ENCODE measurements around the gene CLN3. TPM values are rescaled to one million over a fixed set of nuclear protein-coding genes. Genes with fewer than 3 reads are reported as not detected.

Gene CLN3
- total and polyA plus RNA-seq, 9 of the 15 experiments (the other 6 are each of a cell fraction or from before 2014, with no cell fraction given): 2.5 to 27.1 (median 11.6) TPM

DNA sequence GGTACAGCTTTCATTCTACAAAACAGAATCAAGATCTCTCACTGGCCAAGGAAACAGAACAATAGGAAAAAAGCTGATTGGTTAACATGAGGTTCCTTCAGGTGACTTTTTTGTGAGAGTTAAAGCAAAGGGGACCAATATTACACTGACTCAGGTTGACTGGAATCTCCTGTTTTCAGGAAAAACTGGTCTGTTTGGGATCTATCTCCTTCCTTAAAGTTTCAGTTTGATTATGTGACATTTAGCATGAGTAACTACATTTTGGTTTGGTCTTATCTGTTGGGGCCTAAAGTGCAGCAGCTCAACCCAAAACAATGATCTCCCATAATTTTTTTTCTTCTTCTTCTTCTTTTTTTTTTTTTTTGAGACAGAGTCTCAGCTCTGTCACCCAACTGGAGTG is 37.2 kb upstream of the CLN3 start:
- in situ Hi-C loops (cut with MboI): loop anchor here (25.0 kb wide), 2 partner anchors 183 to 958 kb away; partner anchors contain the start of gene EIF3C
- Histone ChIP-seq H3K27me3 (ENCODE audit: control insufficient read depth in 2 of 2, insufficient read depth in 2 of 2, low read length in 2 of 2) (no peaks in the 10 kb centered on the region), H3K79me2 (ENCODE audit: control insufficient read depth, insufficient read depth, low read length) (no peaks in the 10 kb centered on the region), H3K9me3 (replicated peaks; ENCODE audit: control insufficient read depth, insufficient read depth, low read depth, low read length) (no peaks in the 10 kb centered on the region), H3K4me3 (no peak overlapping the region), H3K9ac (ENCODE audit: insufficient read depth in 1 of 2, low read depth in 2 of 2, low read length in 2 of 2) (no peak overlapping the region), H3K36me3 (ENCODE audit: control insufficient read depth, insufficient read depth, low read length) (no peaks in the 10 kb centered on the region), H3K4me1 (replicated peaks in 1 of 2; ENCODE audit: control insufficient read depth in 2 of 2, insufficient read depth in 2 of 2, low read length in 2 of 2) (peaks cover 5 to 16% of the 10 kb centered on the region in 2 experiments; a peak in 3 of 5 replicates), H3K9me1 (ENCODE audit: control insufficient read depth, insufficient read depth, low read length) (no peaks in the 10 kb centered on the region), H3K27ac (ENCODE audit: extremely low read depth, low read depth, low read length) (no peak overlapping the region), H2AFZ (ENCODE audit: low read depth, low read length) (peak overlapping the region; percentile 51; the same call in 1 of the 2 replicates), H3K4me2 (ENCODE audit: insufficient read depth, low read length) (no peak overlapping the region), H4K20me1 (replicated peaks; ENCODE audit: control insufficient read depth, insufficient read depth, low read length) (no peaks in the 10 kb centered on the region)
- intact Hi-C loops (cut with micrococcal nuclease): loop anchor here (10.0 kb wide), 1 partner anchor 254 kb away; no protein-coding TSS in a partner anchor
- FAIRE-seq: no peak
- no peak for ATAC-seq
- POLR2A ChIA-PET: no interaction called here
- BruUV-seq (replicated peaks): no TSS peak
- no peak for DNase-seq (ENCODE audit: extremely low read depth in 1 of 4, low spot score in 3 of 4)
- CTCF ChIA-PET (ENCODE audit: low intra/inter-chr PET ratio): no interaction called here
- TF ChIP-seq ERF (CRISPR knock-in tag; IDR thresholded peaks at IDR 0.05) (no peak), STAG1 (CRISPR knock-in tag; IDR thresholded peaks at IDR 0.05; ENCODE audit: borderline replicate concordance) (no peak), NR4A1 (CRISPR knock-in tag; IDR thresholded peaks at IDR 0.05) (no peak), NR4A1 (tag; IDR thresholded peaks at IDR 0.05) (0 out of 2 replicates have a peak, but pooled peaks have one; percentile 30), MTA3 (IDR thresholded peaks at IDR 0.05; ENCODE audit: borderline replicate concordance) (no peak), GTF2E2 (tag; IDR thresholded peaks at IDR 0.05) (no peak), BHLHE40 (IDR thresholded peaks at IDR 0.05; ENCODE audit: low read length) (no peak), RB1 (IDR thresholded peaks at IDR 0.05; ENCODE audit: low read depth) (no peak)
- TF ChIP-seq, protein P1, sequence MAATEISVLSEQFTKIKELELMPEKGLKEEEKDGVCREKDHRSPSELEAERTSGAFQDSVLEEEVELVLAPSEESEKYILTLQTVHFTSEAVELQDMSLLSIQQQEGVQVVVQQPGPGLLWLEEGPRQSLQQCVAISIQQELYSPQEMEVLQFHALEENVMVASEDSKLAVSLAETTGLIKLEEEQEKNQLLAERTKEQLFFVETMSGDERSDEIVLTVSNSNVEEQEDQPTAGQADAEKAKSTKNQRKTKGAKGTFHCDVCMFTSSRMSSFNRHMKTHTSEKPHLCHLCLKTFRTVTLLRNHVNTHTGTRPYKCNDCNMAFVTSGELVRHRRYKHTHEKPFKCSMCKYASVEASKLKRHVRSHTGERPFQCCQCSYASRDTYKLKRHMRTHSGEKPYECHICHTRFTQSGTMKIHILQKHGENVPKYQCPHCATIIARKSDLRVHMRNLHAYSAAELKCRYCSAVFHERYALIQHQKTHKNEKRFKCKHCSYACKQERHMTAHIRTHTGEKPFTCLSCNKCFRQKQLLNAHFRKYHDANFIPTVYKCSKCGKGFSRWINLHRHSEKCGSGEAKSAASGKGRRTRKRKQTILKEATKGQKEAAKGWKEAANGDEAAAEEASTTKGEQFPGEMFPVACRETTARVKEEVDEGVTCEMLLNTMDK (IDR thresholded peaks at IDR 0.05; ENCODE audit: borderline replicate concordance, insufficient read depth, low read depth, low read length, poor library complexity, severe bottlenecking): no peak
- TF ChIP-seq, protein P2, sequence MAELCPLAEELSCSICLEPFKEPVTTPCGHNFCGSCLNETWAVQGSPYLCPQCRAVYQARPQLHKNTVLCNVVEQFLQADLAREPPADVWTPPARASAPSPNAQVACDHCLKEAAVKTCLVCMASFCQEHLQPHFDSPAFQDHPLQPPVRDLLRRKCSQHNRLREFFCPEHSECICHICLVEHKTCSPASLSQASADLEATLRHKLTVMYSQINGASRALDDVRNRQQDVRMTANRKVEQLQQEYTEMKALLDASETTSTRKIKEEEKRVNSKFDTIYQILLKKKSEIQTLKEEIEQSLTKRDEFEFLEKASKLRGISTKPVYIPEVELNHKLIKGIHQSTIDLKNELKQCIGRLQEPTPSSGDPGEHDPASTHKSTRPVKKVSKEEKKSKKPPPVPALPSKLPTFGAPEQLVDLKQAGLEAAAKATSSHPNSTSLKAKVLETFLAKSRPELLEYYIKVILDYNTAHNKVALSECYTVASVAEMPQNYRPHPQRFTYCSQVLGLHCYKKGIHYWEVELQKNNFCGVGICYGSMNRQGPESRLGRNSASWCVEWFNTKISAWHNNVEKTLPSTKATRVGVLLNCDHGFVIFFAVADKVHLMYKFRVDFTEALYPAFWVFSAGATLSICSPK (IDR thresholded peaks at IDR 0.05; ENCODE audit: borderline replicate concordance): no peak
- TF ChIP-seq, protein P3, sequence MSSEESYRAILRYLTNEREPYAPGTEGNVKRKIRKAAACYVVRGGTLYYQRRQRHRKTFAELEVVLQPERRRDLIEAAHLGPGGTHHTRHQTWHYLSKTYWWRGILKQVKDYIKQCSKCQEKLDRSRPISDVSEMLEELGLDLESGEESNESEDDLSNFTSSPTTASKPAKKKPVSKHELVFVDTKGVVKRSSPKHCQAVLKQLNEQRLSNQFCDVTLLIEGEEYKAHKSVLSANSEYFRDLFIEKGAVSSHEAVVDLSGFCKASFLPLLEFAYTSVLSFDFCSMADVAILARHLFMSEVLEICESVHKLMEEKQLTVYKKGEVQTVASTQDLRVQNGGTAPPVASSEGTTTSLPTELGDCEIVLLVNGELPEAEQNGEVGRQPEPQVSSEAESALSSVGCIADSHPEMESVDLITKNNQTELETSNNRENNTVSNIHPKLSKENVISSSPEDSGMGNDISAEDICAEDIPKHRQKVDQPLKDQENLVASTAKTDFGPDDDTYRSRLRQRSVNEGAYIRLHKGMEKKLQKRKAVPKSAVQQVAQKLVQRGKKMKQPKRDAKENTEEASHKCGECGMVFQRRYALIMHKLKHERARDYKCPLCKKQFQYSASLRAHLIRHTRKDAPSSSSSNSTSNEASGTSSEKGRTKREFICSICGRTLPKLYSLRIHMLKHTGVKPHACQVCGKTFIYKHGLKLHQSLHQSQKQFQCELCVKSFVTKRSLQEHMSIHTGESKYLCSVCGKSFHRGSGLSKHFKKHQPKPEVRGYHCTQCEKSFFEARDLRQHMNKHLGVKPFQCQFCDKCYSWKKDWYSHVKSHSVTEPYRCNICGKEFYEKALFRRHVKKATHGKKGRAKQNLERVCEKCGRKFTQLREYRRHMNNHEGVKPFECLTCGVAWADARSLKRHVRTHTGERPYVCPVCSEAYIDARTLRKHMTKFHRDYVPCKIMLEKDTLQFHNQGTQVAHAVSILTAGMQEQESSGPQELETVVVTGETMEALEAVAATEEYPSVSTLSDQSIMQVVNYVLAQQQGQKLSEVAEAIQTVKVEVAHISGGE (CRISPR knock-in tag; IDR thresholded peaks at IDR 0.05): 0 out of 6 replicates have a peak, but pooled peaks of 1 of the 3 experiments have one; percentile 19
- TF ChIP-seq, protein P4, sequence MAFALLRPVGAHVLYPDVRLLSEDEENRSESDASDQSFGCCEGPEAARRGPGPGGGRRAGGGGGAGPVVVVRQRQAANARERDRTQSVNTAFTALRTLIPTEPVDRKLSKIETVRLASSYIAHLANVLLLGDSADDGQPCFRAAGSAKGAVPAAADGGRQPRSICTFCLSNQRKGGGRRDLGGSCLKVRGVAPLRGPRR (CRISPR knock-in tag; IDR thresholded peaks at IDR 0.05): no peak
